Inflammatory macrophage (primary cell): ENCODE measurements around the gene VKORC1L1.
"Not testable (repeated sequence)": the region's sequence is repeated elsewhere in the genome, so short reads cannot be mapped to it uniquely, and the experiment has no call there.

Source experiments
- DNase-seq, 2 donors: peaks; one replicate each; pipeline ENCODE4 v3.0.0-alpha.2; 2020 to 2022
- total RNA-seq, 18 experiments: gene quantifications; one replicate each; lab custom pipeline; 2026; ENCODE audit warnings: mixed read lengths in 6 of 18, inconsistent platforms in 2 of 18; lab: John Stamatoyannopoulos, UW

Gene VKORC1L1
- total RNA-seq: 15.8 to 120 (median 68.5) reads per million in 18 experiments

DNA sequence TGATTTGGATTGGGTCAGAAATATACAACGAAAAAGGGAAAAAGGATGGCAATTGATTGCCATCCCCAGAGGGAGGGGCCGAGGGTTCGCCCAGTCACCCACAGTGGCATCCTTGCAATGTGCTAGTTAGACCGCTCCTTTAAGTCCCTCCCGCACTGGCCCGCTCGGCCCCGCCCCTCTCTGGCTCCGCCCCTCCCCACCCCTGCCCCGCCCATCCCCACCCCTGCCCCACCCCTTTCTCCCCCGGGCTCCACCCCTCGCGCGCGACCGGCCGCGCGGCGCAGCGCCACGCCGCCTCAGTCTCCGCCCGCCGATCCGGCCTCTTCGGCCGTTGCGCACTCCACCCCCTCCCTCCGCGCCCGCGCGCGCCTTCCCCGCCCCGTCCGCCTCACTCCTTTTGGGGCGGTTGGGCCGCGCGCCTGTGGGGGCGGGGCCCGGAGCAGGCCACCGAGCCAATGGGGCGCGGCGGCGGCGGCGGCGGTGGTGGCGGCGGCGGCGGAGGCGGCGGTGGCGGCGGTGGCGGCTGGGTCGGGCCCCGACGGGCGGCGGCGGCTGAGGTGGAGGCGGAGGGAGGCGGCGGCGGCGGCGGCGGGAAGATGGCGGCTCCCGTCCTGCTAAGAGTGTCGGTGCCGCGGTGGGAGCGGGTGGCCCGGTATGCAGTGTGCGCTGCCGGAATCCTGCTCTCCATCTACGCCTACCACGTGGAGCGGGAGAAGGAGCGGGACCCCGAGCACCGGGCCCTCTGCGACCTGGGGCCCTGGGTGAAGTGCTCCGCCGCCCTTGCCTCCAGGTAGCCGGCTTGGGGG, at the start of gene VKORC1L1:
Gene VKORC1L1, plus strand, starts transcription at position 299 of the 806 bp plus-strand sequence. Its CDS starts 298 bp downstream, at position 597.
- DNase-seq: peak; percentile 95

DNA sequence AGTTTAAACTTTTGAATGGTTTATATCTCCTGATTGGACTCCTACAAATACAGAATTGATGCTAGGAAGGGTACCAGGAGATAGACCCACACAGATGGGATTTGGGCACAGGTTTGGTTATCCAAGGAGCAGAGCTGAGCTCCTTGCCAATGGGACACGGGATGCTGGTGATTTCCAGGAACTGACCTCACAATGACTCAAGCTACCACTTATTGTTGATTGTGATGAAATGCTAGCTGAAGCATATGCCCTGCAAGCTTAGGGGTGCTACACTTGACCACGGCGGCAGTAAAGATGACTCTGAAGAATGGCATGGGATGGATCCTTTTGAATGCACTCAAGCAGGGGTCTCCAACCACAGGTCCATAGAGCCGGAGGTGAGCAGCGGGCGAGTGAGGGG, 45.5 kb upstream of the VKORC1L1 start:
- no peak for DNase-seq

DNA sequence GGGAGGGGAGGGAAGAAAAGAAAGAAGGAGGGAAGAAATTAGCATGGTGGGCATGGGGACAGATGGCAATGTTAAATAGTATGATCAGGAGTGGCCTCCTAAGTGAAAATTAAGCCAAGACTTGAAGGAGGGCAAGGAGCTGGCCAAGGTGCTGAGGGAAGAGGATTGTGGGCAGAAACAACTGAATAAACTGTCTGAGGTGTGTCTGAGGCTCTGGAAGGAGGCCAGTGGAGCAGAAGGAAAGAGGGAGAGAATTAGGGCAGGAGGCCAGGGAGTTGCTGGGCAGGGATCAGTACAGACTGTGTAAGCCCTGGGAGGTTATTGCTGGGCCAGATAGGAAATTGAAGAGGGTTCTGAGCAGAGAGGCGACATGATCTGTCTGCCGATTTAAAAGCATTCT, 40.6 kb upstream of the VKORC1L1 start:
- DNase-seq: no peak

DNA sequence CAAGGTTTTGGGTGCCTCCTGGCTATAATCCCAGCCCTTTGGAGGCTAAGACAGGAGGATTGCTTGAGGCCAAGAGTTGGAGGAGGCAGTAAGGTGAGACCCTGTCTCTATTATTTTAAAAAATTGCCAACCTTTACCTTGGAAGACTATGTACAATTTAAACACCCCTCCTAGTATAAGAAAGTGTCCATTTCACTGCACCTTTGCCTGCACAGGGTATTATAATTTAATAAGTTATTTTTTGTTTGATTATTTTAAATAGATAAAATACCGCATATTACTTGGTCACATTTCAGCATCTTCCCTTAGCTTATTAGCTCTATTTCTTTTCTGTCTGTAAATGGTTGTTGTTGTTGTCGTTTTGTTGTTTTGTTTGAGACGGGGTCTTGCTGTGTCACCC, 36.2 kb upstream of the VKORC1L1 start:
- DNase-seq: not testable (repeated sequence)

DNA sequence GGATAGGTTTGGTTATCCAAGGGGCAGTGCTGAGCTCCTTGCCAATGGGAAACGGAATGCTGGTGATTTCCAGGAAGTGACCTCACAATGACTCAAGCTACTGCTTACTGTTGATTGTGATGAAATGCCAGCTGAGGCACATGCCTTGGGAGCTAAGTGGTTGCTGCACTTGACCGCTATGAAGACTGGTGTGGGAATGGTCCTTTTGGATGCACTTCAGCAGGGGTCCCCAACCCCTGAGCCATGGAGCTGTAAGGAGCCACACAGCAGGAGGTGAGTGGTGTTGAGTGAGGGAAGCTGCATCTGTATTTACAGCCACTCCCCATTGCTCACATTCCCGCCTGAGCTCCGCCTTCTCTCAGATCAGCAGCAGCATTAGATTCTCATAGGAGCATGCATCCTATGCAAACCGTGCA, 35.3 kb upstream of the VKORC1L1 start:
- DNase-seq: not testable (repeated sequence)

DNA sequence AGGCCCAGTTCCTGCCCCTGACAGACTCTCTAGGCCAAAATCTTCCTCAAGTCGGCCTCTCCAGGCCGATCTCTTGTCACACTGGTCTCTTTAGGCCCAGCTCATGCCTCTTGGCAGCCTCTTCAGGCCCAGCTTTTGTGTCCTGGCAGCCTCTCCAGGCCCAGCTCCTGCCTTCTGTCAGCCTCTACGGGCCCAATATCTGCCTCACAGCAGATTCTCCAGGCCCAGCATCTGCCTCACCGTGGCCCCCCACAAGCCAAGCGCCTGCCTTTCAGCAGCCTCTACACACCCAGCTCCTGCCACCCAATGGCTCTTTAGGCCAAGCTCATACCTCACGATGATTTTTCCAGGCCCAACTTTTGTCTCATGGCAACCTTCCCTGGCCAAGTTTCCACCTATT, 33.0 kb upstream of the VKORC1L1 start:
- no peak for DNase-seq

DNA sequence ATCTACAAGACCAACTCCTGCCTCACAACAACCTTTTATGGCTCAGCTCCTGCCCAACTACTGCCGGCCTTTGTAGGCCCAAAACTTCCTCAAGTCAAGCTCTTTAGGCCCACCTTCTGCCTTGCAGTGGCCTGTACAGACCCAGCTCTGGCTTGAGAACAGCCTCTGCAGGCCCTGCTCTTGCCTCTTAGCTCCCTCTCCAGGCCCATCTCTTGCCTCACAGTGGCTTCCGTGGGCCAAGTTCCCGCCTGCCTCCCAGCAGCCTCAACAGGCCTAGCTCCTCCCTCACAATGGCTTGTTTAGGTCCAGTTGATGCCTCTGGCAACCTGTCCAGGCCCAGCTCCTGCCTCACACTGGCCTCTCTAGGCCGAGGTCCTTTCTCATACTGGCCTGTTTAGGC, 32.4 kb upstream of the VKORC1L1 start:
- no peak for DNase-seq

DNA sequence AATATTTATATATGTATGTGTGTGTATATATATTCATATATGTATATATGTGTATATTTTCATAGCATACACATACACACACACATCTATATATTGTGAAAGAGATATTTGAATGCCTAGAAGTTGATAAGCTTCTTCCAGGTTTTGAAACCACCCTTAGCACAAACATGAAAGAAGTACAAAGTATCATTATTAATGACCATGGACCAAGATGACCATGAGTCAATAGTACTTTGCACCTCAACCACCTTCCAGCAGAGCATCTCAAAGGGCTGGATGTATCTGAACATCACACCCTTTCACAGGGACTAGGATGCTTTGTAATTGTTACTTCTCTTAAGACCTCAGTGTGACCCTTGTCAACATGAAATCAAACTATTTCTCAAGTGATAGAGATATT, 29.3 kb upstream of the VKORC1L1 start:
- DNase-seq: not testable (repeated sequence)

DNA sequence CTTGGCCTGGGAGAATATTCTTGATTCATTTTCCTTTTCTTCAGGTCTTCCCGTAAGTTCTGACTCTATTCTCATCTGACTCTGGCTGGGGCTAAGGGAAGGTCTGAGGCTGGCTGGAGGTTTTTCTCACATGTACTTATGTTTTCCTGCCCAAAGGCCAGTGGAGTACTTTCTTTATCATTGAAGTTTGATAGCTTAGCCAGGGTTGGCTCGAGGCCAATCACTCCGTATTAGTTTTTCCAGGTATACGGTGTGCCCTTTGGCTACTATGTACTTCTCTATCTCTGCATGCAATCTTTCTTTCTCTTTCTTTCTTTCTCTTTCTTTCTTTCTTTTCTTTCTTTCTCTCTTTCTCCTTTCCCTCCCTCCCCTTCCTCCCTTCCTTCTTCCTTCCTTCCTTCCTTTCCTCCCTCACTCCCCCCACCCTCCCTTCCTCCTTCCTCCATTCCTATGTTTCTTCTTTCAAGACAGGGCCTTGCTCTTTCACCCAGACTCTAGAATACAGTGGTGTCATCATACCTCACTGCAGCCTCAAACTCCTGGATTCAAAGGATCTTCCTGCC, 26.8 kb upstream of the VKORC1L1 start:
- no peak for DNase-seq

DNA sequence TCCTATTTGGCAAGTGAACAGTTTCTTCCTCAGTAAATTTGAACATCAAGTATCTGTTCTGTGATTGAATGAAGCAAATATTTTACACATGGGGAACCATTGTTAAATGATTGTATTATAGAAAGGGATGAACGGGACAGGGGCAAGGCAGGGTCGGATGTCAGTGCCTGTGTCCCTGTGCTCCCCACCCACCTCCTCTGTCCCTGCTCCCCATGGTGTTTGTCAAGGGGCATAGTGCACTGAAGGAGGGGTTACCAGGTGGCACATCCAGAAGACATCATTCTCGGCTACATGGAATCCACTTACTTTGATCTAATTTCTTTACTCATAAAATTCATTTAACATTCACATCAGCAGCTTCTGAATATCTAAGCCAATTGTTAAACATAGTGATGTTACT, 19.4 kb upstream of the VKORC1L1 start:
- not testable (repeated sequence) for DNase-seq

DNA sequence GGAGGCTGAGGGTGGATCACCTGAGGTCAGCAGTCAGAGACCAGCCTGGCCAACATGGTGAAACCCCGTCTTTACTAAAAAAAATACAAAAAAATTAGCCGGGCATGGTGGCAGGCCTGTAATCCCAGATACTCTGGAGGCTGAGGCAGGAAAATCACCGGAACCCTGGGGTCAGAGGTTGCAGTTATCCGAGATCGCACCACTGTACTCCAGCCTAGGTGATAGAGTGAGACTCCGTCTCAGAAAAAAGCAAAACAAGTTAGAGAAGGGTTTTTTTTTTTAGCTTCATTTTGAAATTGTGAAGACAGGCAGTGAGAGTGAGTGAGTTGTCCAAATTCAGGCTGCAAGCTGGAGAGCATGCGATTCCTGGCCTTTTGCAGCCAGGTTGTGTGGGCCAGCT, 19.0 kb upstream of the VKORC1L1 start:
- DNase-seq: not testable (repeated sequence)

DNA sequence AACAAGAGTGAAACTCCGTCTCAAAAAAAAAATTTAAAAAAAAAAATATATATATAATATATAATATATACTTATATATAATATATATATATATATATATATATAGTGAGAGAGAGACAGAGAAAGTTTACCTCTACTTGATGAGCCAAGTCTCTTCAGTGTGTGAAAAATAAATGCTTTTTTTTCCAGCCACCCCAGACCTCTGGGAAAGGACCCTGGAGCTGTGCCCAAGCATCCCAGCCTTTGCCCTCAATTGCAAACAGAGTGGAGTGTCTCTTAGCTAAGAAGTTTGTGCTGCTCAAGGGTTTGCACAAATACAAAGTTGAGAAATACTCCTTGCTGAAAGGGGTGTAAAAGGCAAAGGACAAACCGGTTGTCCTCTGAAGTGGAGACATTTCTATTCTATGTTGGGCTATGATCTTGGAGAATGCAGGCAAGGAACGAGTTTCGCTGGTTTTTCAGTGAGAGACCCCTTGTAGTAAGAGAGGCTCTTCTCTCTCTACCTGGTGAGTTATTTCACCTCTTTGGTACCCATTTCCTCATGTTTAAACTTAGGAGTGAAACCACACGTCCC, 15.5 kb upstream of the VKORC1L1 start:
- DNase-seq: not testable (repeated sequence)

DNA sequence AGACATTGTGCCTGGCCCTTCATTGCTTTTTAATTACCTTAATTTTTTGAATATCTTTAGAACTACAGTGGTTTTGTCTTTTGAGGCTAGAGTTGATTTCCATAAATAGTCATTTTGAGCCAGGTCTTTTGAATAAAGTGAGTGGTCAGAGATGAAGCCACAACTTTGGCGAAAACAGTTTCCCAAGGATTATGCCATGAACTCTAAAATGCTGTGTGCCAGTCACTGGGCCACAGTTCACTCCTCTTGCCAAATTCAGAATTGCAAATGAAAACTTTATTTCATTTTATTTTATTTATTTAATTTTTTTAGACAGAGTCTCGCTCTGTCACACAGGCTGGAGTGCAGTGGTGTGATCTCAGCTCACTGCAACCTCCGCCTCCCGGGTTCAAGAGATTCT, 14.2 kb upstream of the VKORC1L1 start:
- DNase-seq: not testable (repeated sequence)

DNA sequence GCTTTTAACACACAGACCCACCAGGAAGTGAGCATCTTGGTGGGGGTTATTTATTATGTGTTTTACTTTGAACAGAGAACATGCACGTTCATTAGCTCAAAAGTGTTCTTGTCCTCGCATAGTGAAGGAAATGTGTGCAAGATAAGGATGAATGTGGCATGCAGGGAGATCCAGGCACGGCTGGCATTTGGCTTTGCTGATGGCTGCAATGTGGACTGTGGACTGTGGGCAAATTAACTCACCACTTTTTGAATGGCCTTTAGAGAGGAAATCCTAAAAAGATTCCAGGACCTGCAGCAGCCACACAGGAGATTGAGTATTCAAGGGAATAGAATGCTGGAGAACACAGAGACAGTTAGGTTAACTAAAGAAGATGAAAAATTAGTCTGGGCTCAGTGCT, 6.6 kb upstream of the VKORC1L1 start:
- not testable (repeated sequence) for DNase-seq

DNA sequence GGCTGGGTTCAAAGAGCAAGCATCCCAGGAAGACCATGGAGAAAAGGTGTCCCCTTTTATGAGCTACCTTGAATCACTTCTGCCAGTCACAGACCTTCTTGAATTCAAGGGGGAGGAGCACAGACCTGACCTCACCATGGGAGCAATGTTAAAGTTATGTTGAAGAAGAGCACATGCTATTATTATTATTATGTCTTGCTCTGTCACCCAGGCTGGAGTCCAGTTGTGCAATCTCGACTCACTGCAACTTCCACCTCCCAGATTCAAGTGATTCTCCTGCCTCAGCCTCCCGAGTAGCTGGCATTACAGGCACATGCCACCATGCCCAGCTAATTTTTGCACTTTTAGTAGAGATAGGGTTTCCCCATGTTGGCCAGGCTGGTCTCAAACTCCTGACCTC, 5.2 kb upstream of the VKORC1L1 start:
- DNase-seq: peak; percentile 24 to 55

DNA sequence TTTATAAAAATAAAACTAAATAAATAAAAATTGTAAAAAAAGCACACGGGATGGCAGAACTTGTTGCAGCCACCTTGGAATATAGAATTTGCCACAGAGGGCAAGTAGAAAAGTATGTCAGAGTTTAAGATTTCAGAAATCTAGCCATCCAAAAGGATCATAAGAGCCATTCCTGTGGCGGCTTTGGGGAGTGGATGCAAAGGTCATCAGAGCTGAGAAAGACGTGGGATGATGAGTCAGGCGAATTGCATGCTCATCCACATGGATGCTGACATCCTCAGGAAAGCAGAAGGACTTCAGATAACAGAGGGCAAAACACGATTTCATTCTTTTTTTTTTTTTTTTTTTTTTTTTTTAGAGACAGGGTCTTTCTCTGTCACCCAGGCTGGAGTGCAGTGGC, 3.6 kb upstream of the VKORC1L1 start:
- DNase-seq: peak; percentile 76 to 85

DNA sequence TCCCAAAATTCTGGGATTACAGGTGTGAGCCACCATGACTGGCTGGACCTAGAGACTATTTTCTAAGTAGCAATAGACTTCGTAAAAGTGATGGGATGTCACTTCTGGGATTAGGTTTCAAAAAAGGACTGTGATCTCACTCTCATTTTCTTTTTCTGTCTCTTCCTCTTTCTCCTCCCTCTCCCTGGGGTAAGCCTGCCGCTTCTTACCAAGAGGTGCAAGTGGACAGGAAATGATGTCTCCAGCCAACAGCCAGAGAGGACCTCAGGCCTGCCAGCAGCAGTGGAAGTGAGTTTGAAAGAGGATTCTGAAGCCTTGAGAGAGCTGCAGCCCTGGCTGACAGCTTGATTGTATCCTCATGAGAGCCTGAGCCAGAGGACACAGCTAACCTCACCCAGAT, 1.4 kb upstream of the VKORC1L1 start:
- DNase-seq: peak; percentile 79 to 85

DNA sequence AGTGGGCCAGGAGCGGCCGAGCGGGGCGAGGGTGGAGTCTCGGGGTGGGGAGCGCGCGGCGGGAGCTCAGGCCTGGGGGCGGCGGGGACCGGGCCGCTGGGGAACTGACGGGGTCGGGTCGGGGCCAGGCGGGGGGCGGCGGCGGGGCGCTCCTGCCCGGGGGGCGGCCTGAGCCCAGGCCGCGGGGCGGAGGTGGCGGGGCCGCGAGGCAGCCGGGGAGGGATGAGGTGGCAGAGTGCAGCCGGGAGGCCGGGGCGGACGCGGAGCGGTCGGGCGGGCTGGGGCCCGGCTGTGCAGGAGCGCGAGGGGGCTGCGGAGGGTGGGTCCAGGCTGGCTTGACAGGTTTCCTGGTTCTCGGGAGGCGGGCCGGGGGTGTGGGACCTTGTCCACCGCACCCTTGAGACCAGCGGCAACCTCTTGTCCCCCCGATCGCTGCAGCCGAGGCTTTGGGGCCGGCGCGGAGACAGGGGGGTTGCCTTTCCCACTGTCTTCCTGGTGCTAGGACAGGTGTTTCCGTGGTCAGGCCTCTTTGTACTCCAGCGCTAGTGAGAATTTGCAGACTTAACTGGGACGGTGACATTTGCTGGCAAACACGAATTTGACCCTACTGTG, 814 bp downstream of the VKORC1L1 start:
- not testable (repeated sequence) for DNase-seq

DNA sequence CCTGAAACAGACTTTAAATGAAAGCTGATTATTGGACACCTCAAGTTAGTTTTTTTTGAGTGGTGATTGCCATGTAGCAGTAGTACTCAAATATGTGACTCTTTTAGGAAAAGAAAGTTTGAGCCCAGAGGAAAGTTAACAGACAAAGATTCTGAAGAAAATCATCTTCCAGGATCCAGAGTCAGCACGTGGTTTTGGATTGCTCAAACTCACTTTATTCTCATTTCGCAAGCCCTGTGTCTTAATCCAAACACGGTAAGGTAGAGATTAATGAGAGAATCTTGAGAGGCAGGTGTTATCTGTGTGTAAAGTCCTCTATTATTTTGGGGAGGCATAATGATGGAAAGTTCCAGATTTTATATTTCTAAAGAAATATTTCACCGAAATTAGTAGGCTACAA, 2.8 kb downstream of the VKORC1L1 start:
- DNase-seq: peak in 1 of 2 donors; percentile 6

DNA sequence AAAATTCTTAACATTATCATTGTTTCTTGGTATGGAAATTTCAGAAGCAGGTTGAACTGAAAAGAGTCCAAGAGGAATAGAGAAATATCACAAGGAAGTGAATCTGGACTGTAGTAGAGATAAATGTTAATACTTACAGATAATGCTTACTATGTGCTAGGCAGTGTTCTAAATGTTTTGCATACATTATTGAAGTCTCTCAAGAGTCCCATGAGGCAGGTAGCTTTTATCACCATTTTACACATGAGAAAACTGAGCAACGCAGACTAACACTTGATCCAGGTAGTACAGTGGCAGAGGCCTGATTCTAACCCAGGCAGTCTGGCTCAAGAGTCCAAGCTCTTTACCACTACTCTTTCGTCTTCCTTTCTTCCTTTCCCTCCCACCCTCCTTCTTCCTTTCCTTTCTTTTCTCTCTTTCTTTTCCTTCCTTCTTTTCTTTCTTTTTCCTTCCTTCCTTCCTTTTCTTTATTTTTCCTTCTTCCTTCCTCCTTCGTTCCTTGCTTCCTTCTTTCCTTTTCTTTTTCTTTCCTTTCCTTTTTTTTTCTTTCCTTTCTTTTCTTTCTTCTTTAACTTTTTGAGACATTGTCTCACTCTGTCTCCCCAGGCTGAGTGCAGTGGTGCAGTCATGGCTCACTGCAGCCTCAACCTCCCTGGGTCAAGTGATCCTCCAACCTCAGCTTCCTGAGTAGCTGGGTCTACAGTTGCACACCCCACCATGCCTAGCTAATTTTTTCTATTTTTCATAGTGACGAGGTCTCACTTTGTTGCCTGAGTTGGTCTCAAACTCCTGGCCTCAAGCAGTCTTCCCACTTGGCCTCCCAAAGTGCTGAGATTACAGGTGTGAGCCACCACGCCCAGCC, 6.6 kb downstream of the VKORC1L1 start:
- DNase-seq: not testable (repeated sequence)

DNA sequence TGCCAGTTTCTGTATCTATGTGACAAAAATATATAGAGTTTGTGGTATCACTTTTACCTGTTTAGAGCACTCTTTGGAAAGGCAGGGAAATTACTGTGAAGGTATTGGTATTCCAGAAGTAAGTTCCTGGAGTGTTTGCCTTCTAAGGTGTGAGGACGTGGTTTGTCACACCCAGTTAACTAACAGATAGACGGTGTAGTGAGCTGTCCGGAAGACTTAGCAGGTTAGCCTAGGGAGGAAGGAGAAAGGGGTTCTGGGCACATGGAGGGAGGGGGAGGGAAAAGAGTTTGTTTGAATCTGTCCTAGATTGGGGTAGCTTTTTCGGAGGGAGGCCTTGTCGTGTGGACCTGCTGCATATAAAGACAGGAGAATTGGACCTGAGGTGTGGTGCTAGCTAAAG, 7.4 kb downstream of the VKORC1L1 start:
- not testable (repeated sequence) for DNase-seq

DNA sequence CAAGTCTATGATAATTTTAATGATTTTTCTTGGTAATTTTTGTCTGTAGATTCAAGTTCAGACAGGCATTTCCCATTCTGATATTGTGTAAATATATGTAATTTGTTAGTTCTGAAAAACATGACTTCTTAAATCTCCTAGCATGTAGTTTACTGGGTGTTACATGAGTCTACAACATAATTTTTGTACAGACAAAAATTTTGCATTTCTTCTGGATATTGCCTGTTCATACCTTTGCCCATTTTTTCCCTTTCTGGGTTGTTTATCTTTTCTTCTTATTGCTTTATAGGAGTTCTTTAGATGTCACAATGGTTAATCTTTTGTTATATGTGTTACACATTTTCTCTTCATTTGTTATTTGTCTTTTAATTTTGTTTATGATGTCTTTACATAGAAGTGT, 12.1 kb downstream of the VKORC1L1 start:
- not testable (repeated sequence) for DNase-seq
